RCC 7860 (cell line): ENCODE data around the gene GPR37.

ENCODE experiments used
- DNase-seq: peaks from one replicate; pipeline ENCODE4 v3.0.0-alpha.2; 2015; ENCODE audit warnings: low spot score
- FAIRE-seq: peaks from 2 replicates; lab custom pipeline; 2012; peaks lifted over from hg19 to GRCh38; lab: Jason Lieb, UNC

Gene GPR37

GRCh38 chr7:124780056-124780455, 14.5 kb upstream of the GPR37 start:
- no peak for FAIRE-seq
- DNase-seq, result no peak

DNA sequence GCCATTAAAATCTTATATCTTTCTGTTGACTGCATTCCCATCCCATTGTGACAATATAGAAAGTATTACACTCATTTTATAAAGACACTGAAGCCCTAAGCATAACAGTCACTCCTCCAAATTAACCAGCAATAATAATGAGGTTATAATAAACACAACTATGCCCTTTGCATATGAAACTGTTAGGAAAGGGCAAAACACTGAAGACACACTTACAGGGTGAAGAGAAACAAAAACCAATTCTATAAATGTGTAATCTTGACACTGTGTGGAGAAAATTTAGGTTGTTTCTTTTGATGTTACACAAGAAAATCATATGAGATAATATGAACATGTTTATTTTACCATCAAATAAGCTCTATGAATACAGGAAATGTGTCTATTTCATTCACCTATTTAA, 14.0 kb upstream of the GPR37 start:
- FAIRE-seq (no peak), DNase-seq (no peak)

- DNase-seq (no peak), FAIRE-seq (no peak)
These were observed 13.6 kb upstream of the GPR37 start for GRCh38 chr7:124779194-124779593.

- no peak for FAIRE-seq
- DNase-seq, result no peak
These were observed 11.7 kb upstream of the GPR37 start for GRCh38 chr7:124777268-124777667.

GRCh38 chr7:124776153-124776552, 10.6 kb upstream of the GPR37 start:
- FAIRE-seq, result no peak

DNA sequence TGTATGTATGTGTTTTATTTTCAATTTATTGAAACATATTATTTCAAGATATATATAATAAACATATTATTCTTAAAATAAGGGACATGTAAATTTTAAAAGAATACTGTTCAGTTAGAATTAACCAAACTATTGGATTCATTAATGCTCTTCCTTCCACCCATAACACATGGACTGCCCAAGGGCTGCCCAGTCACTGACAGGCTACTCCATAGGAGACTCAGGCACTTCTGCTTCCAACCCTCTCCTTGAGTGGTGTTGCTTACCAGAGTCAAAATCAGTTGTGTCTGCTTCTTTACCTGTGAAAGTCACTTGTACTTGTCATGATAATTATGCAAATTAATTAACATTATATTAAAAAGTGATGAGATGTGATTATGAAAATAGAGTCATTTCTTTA, 9.8 kb upstream of the GPR37 start:
- no peak for DNase-seq
- no peak for FAIRE-seq

More at GRCh38 chr7:124776153-124776552, 10.6 kb upstream of the GPR37 start:
- DNase-seq, result no peak

DNA sequence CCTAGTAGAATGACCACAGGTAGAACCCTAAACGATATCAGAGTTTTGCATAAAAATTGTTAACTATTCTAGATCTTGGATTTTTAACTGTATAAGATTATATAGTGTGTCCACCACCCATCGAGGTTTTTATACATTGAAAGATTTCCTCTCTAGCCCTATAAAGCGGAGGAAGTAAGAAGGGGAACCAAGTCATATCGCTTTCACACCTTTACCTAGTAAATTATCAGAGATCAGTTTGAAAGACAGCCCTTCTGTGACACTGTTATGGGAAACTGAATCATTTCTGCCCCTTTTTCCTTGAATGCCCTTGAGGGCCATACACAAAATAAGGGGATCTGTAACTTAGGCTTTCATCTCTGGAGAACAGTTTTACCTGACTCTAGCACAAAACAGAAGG, 8.3 kb upstream of the GPR37 start:
- DNase-seq (no peak), FAIRE-seq (no peak)

GRCh38 chr7:124773339-124773738, 7.7 kb upstream of the GPR37 start:
- no peak for DNase-seq
- no peak for FAIRE-seq

DNA sequence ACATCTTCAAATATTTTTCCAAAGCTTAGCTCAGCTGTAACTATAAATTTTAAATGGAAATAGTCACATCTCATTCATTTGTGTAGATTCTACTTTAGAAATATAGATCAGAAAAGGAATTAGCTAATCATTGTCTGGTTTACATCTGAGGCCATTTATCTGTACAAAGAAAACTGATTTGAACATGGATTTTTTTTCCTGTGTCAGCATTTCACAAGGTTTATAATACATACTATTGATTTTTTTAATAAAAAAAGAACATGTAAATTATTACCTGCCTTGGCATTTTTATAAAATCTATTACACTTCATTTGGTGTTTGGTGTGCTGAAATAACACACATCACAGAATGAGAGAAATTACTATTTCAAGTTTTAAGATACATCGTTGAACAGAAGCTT, 3.5 kb upstream of the GPR37 start:
- FAIRE-seq (no peak), DNase-seq (no peak)

- FAIRE-seq (no peak), DNase-seq (no peak)
These were observed 2.9 kb upstream of the GPR37 start for GRCh38 chr7:124768525-124768924.

DNA sequence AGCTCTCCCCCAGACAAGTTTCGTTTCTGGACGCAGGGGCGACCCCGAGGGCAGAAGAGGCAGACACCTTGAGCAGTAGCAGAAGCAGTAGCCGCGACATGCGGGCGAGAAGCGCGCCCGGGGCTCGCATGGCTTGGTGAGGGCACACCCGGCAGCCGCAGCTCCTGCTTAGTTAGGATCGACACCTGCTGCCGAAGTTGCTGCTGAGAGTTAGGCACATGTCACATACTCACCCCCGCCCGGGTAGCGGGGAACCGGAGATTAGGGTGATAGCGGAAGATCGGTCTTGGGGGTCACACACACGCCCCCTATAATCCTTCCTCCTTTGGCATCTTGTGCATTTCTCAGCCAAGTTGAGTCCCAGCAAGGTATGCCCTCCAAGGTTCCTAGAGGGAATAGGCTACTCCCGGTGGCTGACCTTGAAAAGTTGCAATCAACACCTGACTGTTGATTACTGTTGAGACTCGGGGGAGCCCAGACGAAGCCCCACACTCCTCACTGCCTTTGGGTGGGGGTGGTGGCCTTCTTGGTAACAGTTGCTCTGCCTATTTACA, 668 bp downstream of the GPR37 start:
- no peak for FAIRE-seq
- no peak for DNase-seq

DNA sequence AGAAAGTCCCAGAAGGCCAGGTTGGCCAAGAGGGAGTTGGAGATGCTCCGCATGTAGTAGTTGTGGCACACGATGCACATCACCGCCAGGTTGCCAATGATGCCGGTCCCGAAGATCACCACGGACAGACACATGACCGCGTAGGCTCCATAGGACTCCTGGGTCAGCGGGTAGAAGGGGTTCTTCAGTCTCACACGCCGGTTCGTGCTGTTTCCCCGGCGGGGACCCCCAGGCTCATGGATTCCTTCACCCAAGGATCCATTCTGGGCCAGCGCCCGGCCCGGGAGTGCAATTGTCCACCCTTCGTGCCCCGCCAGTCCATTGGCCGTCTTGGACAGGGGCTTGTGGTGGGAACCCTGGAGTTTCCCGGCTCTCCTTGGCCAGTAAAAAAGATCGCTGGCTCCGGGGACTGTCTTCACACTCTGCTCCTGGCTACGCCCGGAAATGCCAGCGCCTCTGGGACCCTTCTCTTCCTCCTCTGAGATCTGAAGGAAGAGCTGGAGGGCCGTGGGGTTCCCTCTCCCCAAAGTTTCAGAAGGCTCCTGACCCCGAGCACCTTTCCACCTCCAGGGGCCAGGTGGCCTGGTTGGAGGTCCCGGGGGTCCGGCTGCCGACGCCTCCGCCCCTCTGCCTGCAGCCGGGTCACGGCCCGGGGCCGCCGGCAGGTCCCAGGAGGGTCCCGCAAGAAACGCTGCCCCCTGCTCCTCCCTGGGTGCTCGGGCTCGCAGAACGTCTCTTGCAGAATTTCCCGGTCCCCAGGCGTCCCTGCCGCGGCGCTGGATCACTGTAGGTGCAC, 1.3 kb downstream of the GPR37 start:
- DNase-seq (no peak), FAIRE-seq (no peak)

DNA sequence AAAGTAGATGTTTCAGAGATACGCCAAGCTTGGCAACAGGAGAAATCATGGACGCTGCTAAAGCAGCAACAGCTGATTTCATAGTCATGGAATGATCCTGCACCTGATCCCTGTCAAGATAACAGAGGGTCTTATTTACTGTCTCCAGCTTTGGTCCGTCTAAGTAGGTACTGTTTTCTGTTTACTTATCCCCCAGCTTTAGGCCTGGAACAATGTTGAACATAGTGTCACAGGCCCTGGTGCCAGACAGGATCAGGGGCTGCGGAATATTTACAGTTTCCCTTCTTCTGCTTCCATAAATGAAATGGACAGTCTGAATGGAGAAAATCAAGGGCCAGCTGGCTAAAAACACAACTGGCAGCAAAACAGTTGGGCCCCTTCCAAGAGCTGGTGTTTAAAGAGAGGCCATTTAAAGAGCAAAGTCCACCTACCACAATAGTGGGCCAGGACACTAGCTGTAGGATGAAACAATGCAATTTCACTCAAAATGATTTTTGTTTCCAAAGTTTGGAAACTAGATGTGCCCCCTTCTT, 2.9 kb downstream of the GPR37 start:
- no peak for FAIRE-seq
- DNase-seq, result no peak

DNA sequence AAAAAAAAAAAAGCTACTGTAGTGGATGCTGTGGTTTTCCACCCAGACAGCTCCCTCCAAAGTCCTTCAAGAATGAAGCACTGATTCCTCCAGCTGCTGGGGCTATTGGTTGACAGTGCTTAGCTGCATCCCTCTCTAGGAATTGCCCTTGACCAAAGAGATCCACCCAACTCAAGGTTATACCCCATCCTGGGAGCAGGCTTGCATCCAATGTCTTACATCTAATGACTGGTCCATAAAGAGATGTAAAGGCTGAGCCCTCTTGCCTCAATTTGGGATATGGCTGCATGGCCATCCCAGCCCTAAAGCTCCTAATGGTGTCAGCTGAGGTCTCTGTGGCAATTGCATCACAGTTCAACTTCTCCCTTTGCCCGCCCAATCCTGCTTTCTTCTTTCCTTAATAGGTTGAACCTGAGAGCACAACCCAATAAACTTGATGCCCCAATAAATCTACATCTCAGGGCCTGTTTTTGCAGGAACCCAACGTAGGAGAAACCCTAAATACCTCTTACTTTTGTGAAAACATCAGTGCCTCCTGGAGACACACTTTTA, 4.4 kb downstream of the GPR37 start:
- DNase-seq (no peak), FAIRE-seq (no peak)

- DNase-seq (no peak), FAIRE-seq (no peak)
These were observed 7.3 kb downstream of the GPR37 start for GRCh38 chr7:124758327-124758726.

- DNase-seq (no peak), FAIRE-seq (no peak)
These were observed 10.9 kb downstream of the GPR37 start for GRCh38 chr7:124754576-124755268.

DNA sequence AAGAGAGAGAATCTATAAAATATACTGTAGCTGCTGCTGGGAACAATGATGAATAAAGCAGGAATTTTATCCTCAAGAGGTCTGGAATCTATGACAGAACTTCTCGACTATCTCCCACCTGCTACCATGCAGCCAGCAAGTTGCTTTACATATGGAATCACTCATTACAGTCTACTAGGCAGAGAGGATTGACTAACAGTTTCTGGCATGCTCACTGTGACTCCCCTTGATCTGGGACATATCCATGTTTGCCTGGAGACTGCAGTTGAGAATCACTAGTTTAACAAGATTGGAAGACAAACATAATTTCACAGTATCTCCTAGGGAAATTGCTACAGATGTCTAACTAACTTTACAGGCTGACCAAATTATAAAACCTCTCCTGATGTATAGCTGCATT, 13.3 kb downstream of the GPR37 start:
- no peak for DNase-seq
- no peak for FAIRE-seq

GRCh38 chr7:124751027-124751426, 14.6 kb downstream of the GPR37 start:
- DNase-seq (no peak), FAIRE-seq (no peak)

GRCh38 chr7:124747072-124747471, 18.5 kb downstream of the GPR37 start:
- DNase-seq, result no peak
- no peak for FAIRE-seq

GRCh38 chr7:124738639-124739038, 27.0 kb downstream of the GPR37 start:
- FAIRE-seq, result no peak
- no peak for DNase-seq

DNA sequence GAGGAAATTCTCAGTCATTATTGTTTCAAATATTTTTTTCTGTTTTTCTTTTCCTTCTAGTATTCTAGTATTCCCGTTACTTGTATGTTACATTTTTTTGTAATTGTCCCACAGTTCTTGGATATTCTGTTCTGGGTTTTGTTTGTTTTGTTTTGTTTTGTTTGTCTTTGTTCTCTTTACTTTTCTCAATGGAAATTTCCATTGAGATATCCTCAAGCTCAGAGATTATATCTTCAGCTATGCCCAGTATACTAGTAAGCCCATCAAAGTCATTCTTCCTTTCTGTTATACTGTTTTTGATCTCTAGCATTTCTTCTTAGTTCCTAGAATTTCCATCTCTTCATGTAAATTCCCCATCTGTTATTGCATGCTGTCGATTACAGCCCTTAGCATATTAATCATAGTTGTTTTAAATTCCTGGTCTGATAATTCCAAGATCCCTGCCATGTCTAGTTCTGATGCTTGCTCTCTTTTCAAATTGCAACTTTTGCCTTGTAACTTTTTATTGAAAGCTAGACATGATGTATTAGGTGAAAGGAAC, 27.8 kb downstream of the GPR37 start:
- FAIRE-seq, result no peak

More for the DNA sequence above, 27.8 kb downstream of the GPR37 start:
- DNase-seq, result no peak
